GM18502 (cell line): Measurements from ENCODE around the gene MAK.
"Not testable (repeated sequence)": the region's sequence is repeated elsewhere in the genome, so short reads cannot be mapped to it uniquely, and the experiment has no call there.

Experiments
- ATAC-seq: cut with Tn5 transposase; IDR thresholded peaks from one replicate; pipeline ENCODE4 v1.9.1; 2021; ENCODE audit warnings: mild to moderate bottlenecking; ENCODE audit not compliant: unreplicated experiment, poor library complexity

MAK gene

GRCh38 chr6:10854922-10855632 lies 16.7 kb upstream of the MAK start:
- no peak for ATAC-seq

DNA sequence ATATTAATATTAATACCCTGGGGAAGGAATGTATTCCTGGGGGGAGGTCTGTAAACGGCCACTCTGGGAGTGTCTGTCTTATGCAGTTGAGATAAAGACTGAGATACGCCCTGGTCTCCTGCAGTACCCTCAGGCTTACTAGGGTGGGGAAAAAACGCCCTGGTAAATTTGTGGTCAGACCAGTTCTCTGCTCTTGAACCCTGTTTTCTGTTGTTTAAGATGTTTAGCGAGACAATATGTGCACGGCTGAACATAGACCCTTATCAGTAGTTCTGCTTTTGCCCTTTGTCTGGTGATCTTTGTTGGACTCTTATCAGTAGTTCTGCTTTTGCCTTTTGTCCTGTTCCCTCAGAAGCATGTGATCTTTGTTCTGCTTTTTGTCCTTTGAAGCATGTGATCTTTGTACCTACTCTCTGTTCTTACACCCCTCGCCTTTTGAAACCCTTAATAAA lies 15.5 kb upstream of the MAK start:
- not testable (repeated sequence) for ATAC-seq

- ATAC-seq = no peak
Observed at GRCh38 chr6:10852361-10852960, 14.1 kb upstream of the MAK start.

DNA sequence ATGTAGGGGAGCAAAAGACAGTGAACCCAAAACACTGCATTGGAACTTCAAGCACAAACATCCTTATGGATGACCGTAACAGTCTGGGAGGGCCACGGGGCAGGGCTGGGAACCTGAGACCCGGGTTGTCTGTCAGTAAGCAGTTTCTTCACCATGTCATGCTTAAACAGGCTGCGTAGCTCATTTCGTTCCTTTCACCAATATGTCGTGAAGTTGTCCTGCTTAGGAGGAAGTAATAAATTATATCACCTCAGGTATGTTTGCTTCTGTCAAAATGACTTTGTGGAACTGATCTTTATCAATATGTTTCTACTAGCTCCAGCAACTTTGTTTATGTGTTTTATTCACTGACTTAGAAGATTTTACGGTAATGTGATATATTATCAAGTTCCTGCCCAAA lies 12.4 kb upstream of the MAK start:
- no peak for ATAC-seq

- ATAC-seq = no peak
Observed at GRCh38 chr6:10849901-10850300, 11.6 kb upstream of the MAK start.

DNA sequence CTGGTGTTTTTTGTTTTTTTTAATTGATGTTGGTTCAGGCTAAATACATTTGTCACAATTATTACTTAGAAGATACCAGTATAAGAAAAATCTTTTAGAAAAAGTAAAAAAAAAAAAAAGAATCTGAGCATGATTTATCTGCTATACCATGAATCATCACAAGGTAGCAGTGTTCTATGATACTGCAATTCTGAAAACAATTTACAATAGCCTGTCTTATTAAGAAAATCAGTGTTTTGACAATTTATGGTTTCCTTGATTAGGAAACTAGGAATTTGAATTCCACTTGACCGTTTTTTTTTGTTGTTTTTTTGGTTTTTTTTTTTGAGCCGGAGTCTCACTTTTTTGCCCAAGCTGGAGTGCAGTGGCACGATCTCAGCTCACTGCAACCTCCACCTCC lies 9.3 kb upstream of the MAK start:
- no peak for ATAC-seq

GRCh38 chr6:10843554-10843953 lies 5.2 kb upstream of the MAK start:
- ATAC-seq = no peak

GRCh38 chr6:10838794-10839333 lies 525 bp upstream of the MAK start:
- ATAC-seq = peak; percentile 78

- ATAC-seq = no peak
Observed at GRCh38 chr6:10837622-10837994, 731 bp downstream of the MAK start.

GRCh38 chr6:10837009-10837621 lies 1.2 kb downstream of the MAK start:
- no peak for ATAC-seq

- ATAC-seq = no peak
Observed at GRCh38 chr6:10834823-10835222, 3.5 kb downstream of the MAK start.

- ATAC-seq = no peak
Observed at GRCh38 chr6:10831609-10832008, 6.7 kb downstream of the MAK start.

DNA sequence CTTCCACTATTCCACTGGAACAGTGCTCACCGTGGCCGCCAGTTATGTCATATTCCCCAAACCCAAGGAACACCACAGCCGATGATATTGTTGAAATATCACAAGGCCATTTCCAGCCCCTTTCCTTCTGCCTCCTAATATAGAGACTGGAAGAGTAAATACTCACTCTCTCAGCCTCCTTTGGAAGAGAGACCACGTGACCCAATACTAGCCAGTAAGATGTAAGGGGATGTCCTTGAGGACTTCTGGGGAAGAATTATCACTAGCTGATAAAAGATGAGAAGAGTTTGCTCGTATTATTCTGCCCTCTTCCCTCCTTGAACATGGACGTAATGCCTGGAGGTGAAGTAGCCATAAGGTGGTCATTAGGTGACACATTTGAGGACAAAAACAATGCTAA lies 13.5 kb downstream of the MAK start:
- no peak for ATAC-seq

DNA sequence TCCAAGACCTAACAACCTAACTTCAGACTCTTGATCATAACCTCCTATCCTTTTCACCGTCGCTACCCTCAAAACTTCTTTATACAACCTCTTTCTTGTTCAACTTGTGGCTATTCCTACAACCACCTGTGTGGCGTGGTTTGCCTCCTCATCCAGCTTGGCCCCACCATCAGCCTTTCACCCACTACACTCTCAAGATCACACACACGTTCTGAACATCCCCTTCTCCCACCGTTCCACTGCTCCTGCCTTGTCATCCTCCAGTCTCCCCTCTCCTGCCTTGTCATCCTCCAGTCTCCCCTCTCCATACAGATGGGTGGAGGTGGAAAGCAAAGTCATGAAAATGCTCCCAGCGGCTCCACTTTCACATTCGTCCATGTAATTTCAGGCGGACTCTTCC lies 14.0 kb downstream of the MAK start:
- ATAC-seq = no peak

- not testable (repeated sequence) for ATAC-seq
Observed at GRCh38 chr6:10814176-10814575, 24.2 kb downstream of the MAK start.

DNA sequence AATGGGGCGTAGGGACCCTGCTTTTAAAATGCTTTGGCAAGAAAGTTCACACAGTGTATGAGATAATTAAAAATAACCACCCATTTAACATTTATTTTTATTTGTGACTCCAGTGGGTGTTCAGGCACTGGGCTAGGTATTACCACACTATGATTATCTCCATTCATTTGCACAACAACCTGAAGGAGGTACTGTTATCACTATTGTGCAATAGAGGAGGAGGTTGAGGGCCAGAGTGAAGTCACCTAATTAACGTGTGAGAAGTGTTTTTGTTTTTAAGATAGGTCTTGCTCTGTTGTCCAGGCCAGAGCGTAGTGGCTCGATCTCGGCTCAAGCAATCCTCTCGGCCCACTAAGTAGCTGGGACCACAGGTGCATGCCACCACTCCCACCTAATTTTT lies 29.2 kb downstream of the MAK start:
- no peak for ATAC-seq

- no peak for ATAC-seq
Observed at GRCh38 chr6:10808376-10808775, 30.0 kb downstream of the MAK start.

GRCh38 chr6:10801224-10801848 lies 37.0 kb downstream of the MAK start:
- peak; percentile 88 for ATAC-seq

DNA sequence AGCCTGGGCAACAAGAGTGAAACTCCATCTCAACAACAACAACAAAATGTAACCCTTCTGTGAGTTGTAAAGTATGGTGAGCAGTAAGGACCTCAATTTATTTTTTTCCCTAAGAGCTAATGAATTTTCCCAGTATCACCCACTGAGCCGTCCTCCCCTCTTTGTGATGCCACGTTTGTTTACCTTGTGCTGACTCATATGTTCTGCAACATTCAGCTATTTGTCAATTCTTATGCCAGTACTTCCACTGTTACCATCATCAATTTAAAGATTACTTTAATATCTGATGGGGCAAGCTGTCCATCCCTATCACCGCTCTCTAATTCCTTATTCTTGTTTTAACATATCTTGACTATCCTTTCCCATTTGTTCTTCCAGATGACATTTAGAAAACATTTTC lies 37.5 kb downstream of the MAK start:
- ATAC-seq = no peak

- ATAC-seq = no peak
Observed at GRCh38 chr6:10794239-10794638, 44.1 kb downstream of the MAK start.

GRCh38 chr6:10793695-10794094 lies 44.6 kb downstream of the MAK start:
- no peak for ATAC-seq
